Activated CD4-positive, alpha-beta T cell treated with anti-CD3 and anti-CD28 coated beads, Interleukin-2, amount 10 ng/mL, durations not matched to agents 24 days and 14 days (primary cell): Measurements from ENCODE around the gene SSC5D. TPM values are rescaled to one million over a fixed set of nuclear protein-coding genes. Genes with fewer than 3 reads are reported as not detected.

Experiments
- DNase-seq: peaks from one replicate; pipeline ENCODE4 v3.0.0; 2022
- H3K27ac Mint-ChIP-seq: one replicate; pipeline ENCODE4 v1.8.0; 2022; ENCODE audit warnings: mild to moderate bottlenecking, mixed read lengths
- H3K27me3 Mint-ChIP-seq: one replicate; pipeline ENCODE4 v1.8.0; 2022; ENCODE audit warnings: mixed read lengths
- H3K36me3 Mint-ChIP-seq: one replicate; pipeline ENCODE4 v1.8.0; 2022; ENCODE audit warnings: low read depth, mild to moderate bottlenecking, mixed read lengths
- H3K4me1 Mint-ChIP-seq: one replicate; pipeline ENCODE4 v1.8.0; 2021; ENCODE audit warnings: mixed read lengths
- H3K4me3 Mint-ChIP-seq: one replicate; pipeline ENCODE4 v1.8.0; 2022; ENCODE audit warnings: mild to moderate bottlenecking, moderate library complexity, mixed read lengths
- H3K9me3 Mint-ChIP-seq: one replicate; pipeline ENCODE4 v1.8.0; 2021; ENCODE audit warnings: mixed read lengths
- intact Hi-C: fragments of 100-400 bp; cut with micrococcal nuclease; formaldehyde crosslinking; loops from one replicate; pipeline ENCODE4 v1.15.1; 2023
- total RNA-seq: library from RNA; stranded (reverse); gene quantifications from 2 replicates; pipeline ENCODE4 v1.2.3, GENCODE V29; 2022

The SSC5D gene
- total RNA-seq, 1 donor from 2014 or later, result 0.19 TPM

GRCh38 chr19:55449469-55449868 lies 38.8 kb upstream of the SSC5D start:
- DNase-seq, result no peak
- Mint-ChIP-seq H3K4me3 (no peak overlapping the region), H3K27me3 (peaks cover 41% of the 10 kb centered on the region), H3K4me1 (peaks cover 2% of the 10 kb centered on the region), H3K36me3 (peaks cover 6% of the 10 kb centered on the region), H3K27ac (no peak overlapping the region), H3K9me3 (no peaks in the 10 kb centered on the region)
- intact Hi-C loops, result no loop called here

- Mint-ChIP-seq H3K4me3 (peak overlapping the region; percentile 47), H3K27me3 (peaks cover 30% of the 10 kb centered on the region), H3K36me3 (peaks cover 9% of the 10 kb centered on the region), H3K4me1 (peaks cover 5% of the 10 kb centered on the region), H3K27ac (no peak overlapping the region), H3K9me3 (no peaks in the 10 kb centered on the region)
- intact Hi-C loops, result no loop called here
- DNase-seq, result no peak
Observed at GRCh38 chr19:55451163-55451964, 36.9 kb upstream of the SSC5D start.

- H3K4me3 Mint-ChIP-seq, result no peak overlapping the region
Observed at GRCh38 chr19:55451965-55452748, 36.1 kb upstream of the SSC5D start.

GRCh38 chr19:55452749-55453346 lies 35.4 kb upstream of the SSC5D start:
- peak; percentile 84 for DNase-seq
- peaks cover 5% of the 10 kb centered on the region for H3K4me1 Mint-ChIP-seq
- no peaks in the 10 kb centered on the region for H3K9me3 Mint-ChIP-seq
- H3K27me3 Mint-ChIP-seq, result peaks cover 30% of the 10 kb centered on the region
- H3K36me3 Mint-ChIP-seq, result peaks cover 9% of the 10 kb centered on the region
- intact Hi-C loops, result no loop called here
- no peak overlapping the region for H3K4me3 Mint-ChIP-seq
- no peak overlapping the region for H3K27ac Mint-ChIP-seq

More at GRCh38 chr19:55451965-55452748, 36.1 kb upstream of the SSC5D start:
- peaks cover 30% of the 10 kb centered on the region for H3K27me3 Mint-ChIP-seq
- H3K9me3 Mint-ChIP-seq, result no peaks in the 10 kb centered on the region
- no peak overlapping the region for H3K27ac Mint-ChIP-seq
- peaks cover 5% of the 10 kb centered on the region for H3K4me1 Mint-ChIP-seq
- H3K36me3 Mint-ChIP-seq, result peaks cover 9% of the 10 kb centered on the region
- intact Hi-C loops, result no loop called here
- DNase-seq, result no peak

GRCh38 chr19:55453511-55454260 lies 34.5 kb upstream of the SSC5D start:
- Mint-ChIP-seq H3K4me3 (no peak overlapping the region), H3K27ac (no peak overlapping the region), H3K9me3 (no peaks in the 10 kb centered on the region), H3K36me3 (peaks cover 9% of the 10 kb centered on the region), H3K4me1 (peaks cover 5% of the 10 kb centered on the region), H3K27me3 (peaks cover 30% of the 10 kb centered on the region)
- DNase-seq, result no peak
- intact Hi-C loops, result no loop called here

GRCh38 chr19:55454787-55455243 lies 33.4 kb upstream of the SSC5D start:
- peaks cover 9% of the 10 kb centered on the region for H3K36me3 Mint-ChIP-seq
- peak; percentile 86 for DNase-seq
- H3K27ac Mint-ChIP-seq, result no peak overlapping the region
- H3K27me3 Mint-ChIP-seq, result peaks cover 29% of the 10 kb centered on the region
- no peaks in the 10 kb centered on the region for H3K9me3 Mint-ChIP-seq
- peaks cover 5% of the 10 kb centered on the region for H3K4me1 Mint-ChIP-seq
- intact Hi-C loops, result no loop called here
- no peak overlapping the region for H3K4me3 Mint-ChIP-seq

GRCh38 chr19:55455576-55456235 lies 32.5 kb upstream of the SSC5D start:
- Mint-ChIP-seq H3K36me3 (peaks cover 9% of the 10 kb centered on the region), H3K27me3 (peaks cover 24% of the 10 kb centered on the region), H3K4me3 (no peak overlapping the region), H3K9me3 (no peaks in the 10 kb centered on the region), H3K4me1 (peaks cover 9% of the 10 kb centered on the region), H3K27ac (no peak overlapping the region)
- DNase-seq, result no peak
- intact Hi-C loops, result no loop called here

- intact Hi-C loops, result no loop called here
- H3K36me3 Mint-ChIP-seq, result peaks cover 9% of the 10 kb centered on the region
- H3K27me3 Mint-ChIP-seq, result peaks cover 20% of the 10 kb centered on the region
- no peak for DNase-seq
- no peak overlapping the region for H3K27ac Mint-ChIP-seq
- peaks cover 12% of the 10 kb centered on the region for H3K4me1 Mint-ChIP-seq
- H3K4me3 Mint-ChIP-seq, result no peak overlapping the region
- no peaks in the 10 kb centered on the region for H3K9me3 Mint-ChIP-seq
Observed at GRCh38 chr19:55456347-55456746, 31.9 kb upstream of the SSC5D start.

DNA sequence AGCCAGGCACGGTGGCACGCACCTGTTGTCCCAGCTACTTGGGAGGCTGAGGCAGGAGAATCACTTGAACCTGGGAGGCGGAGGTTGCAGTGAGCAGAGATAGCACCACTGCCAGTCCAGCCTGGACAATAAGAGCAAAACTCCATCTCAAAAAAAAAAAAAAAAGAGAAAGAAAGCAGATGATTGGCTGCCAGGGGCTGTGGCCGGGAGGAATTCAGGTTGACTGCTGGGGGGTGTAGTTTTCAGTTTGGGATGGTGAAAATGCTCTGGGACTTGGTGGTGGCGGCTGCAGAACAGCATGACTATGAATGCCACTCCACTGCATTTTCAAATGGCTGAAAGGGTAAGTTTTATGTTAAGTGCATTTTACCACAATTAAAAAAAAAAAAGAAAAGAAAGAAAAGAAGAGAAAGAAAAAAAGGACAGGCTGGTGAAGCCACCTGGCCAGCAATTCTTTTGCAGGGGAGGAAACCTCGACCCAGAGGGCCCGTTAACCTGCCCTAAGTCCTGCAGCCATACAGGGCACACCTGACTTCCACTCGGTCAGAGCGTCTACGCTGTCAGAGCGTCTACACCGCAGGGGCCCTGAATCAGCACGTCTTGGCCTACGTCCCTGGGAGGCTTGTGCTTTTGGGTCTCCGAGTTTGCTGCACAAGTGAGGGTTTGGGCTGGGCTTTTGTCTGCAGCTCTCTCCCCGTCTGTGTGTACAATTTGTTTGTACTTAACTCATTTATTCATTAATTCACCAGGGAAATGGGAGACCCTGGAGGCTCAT lies 30.4 kb upstream of the SSC5D start:
- H3K9me3 Mint-ChIP-seq, result no peaks in the 10 kb centered on the region
- intact Hi-C loops, result no loop called here
- H3K36me3 Mint-ChIP-seq, result peaks cover 9% of the 10 kb centered on the region
- peaks cover 14% of the 10 kb centered on the region for H3K27me3 Mint-ChIP-seq
- no peak overlapping the region for H3K4me3 Mint-ChIP-seq
- no peak for DNase-seq
- no peak overlapping the region for H3K27ac Mint-ChIP-seq
- peaks cover 19% of the 10 kb centered on the region for H3K4me1 Mint-ChIP-seq

DNA sequence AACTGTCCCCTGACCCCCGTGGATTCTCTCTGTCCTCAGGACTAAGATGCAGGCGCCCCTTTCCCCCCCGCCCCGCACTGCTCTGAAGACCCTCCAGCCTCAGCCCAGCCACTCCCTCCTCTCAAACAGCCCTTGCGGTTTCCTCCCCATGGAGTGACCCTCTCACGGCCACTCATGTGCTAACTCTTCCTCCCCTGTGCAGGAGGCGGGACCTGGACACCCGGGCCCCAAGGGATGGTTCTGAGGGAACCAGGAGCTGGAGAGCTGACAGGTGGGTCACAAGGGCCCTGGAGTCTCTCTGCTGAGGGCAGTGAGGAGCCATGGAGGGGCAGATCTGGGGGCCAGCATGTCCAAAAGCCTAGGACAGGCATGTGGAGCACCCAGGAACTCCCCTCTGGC lies 28.7 kb upstream of the SSC5D start:
- Mint-ChIP-seq H3K27me3 (peaks cover 2% of the 10 kb centered on the region), H3K27ac (no peak overlapping the region), H3K4me3 (no peak overlapping the region), H3K4me1 (peaks cover 19% of the 10 kb centered on the region), H3K36me3 (peaks cover 3% of the 10 kb centered on the region), H3K9me3 (no peaks in the 10 kb centered on the region)
- intact Hi-C loops, result no loop called here
- DNase-seq, result peak; percentile 56

DNA sequence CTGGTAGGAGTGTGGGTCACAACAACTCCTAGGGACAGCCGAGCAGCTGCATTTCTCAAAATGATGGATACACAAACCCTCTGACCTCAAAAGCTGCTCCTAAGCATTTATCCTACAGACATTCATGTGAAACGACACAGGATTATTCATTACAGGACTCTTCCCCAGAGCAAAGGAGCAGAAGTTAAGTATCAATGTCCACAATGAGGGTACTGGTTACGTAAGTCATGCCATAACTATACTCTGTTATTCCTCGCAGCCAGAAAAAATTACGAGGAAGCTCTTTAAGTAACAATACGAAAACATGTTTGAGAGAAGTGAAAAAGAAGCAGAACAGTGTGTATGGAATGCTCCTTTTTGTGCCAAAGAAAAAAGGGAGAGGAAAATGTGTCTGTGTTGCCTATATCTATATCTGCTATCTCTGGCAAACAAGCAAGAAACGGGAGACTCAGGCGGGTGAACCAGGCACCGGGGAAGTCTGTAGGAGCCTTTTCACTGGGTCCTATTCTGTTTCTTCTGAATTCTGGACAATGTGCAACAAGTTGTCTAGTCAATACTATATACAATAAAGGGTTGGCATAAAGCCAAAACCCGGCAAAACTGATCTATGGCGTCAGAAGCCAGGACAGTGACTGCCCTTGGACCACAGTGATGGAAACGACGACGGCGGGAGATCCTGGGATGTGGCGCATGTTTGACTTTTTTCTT lies 28.1 kb upstream of the SSC5D start:
- DNase-seq, result no peak
- intact Hi-C loops, result no loop called here
- peak overlapping the region; percentile 94 for H3K4me3 Mint-ChIP-seq
- no peaks in the 10 kb centered on the region for H3K36me3 Mint-ChIP-seq
- no peaks in the 10 kb centered on the region for H3K9me3 Mint-ChIP-seq
- H3K4me1 Mint-ChIP-seq, result peaks cover 16% of the 10 kb centered on the region
- peak overlapping the region; percentile 78 for H3K27ac Mint-ChIP-seq
- H3K27me3 Mint-ChIP-seq, result no peaks in the 10 kb centered on the region

GRCh38 chr19:55460670-55461258 lies 27.5 kb upstream of the SSC5D start:
- intact Hi-C loops, result loop anchor here (1.0 kb wide), 1 partner anchor 16 kb away; the partner anchor contains the start of gene ZNF628
- peak; percentile 77 for DNase-seq
- peak overlapping the region; percentile 94 for H3K4me3 Mint-ChIP-seq
- H3K27ac Mint-ChIP-seq, result peak overlapping the region; percentile 78
- H3K27me3 Mint-ChIP-seq, result no peaks in the 10 kb centered on the region
- peaks cover 16% of the 10 kb centered on the region for H3K4me1 Mint-ChIP-seq
- H3K36me3 Mint-ChIP-seq, result no peaks in the 10 kb centered on the region
- H3K9me3 Mint-ChIP-seq, result no peaks in the 10 kb centered on the region
